RWPE1 (cell line): ENCODE data around the gene LINC01488.

Experiments
- CTCF ChIA-PET: fragments of 350-600 bp; sonication (Branson Sonifier 250); formaldehyde crosslinking; extraction: SDS; loops from one replicate; lab custom pipeline; 2021; lab: Yijun Ruan, JAX
- POLR2A ChIA-PET: fragments of 400-600 bp; formaldehyde crosslinking; extraction: SDS; loops from one replicate; lab custom pipeline; 2020; ENCODE audit warnings: antibody characterized with exemption; ENCODE audit not compliant: low non-redundant PET; lab: Yijun Ruan, JAX
- DNase-seq: peaks from one replicate; pipeline ENCODE4 v3.0.0; 2012; ENCODE audit warnings: low spot score
- H3K27ac ChIP-seq: fragments of 450-650 bp; 2 replicates; pipeline ENCODE4 v1.5.1; 2017
- CTCF ChIP-seq: fragments of 450-650 bp; conservative IDR thresholded peaks from 2 replicates; pipeline ENCODE4 v1.5.1; 2017; ENCODE audit warnings: low read depth, mild to moderate bottlenecking

The LINC01488 gene

GRCh38 chr11:69436041-69436982 is 45.2 kb upstream of the LINC01488 start:
- TF ChIP-seq CTCF = no peak
- peak overlapping the region; percentile 78 for H3K27ac ChIP-seq
- CTCF ChIA-PET = no interaction called here
- no peak for DNase-seq
- POLR2A ChIA-PET = interaction anchor here (0.5 kb wide), 1 partner anchor 162 kb away, joined by 6 read pairs; no protein-coding TSS in a partner anchor

GRCh38 chr11:69437001-69437875 is 44.2 kb upstream of the LINC01488 start:
- TF ChIP-seq CTCF = no peak; the same call in 1 of the 2 replicates
- H3K27ac ChIP-seq = peak overlapping the region; percentile 78
- DNase-seq = peak; percentile 96
- ChIA-PET CTCF (no interaction called here), POLR2A (interaction anchor here (0.5 kb wide), 1 partner anchor 163 kb away, joined by 6 read pairs; no protein-coding TSS in a partner anchor)

- H3K27ac ChIP-seq = peak overlapping the region; percentile 78
- no peak for TF ChIP-seq CTCF
- ChIA-PET CTCF (no interaction called here), POLR2A (no interaction called here)
- no peak for DNase-seq
Observed at GRCh38 chr11:69437876-69438205, 43.6 kb upstream of the LINC01488 start.

GRCh38 chr11:69438286-69438920 is 43.1 kb upstream of the LINC01488 start:
- no peak for TF ChIP-seq CTCF
- ChIA-PET POLR2A (no interaction called here), CTCF (no interaction called here)
- H3K27ac ChIP-seq = peak overlapping the region; percentile 78
- no peak for DNase-seq

GRCh38 chr11:69439127-69439526 is 42.3 kb upstream of the LINC01488 start:
- POLR2A ChIA-PET = no interaction called here
- no peak for TF ChIP-seq CTCF
- no peak overlapping the region for H3K27ac ChIP-seq
- DNase-seq = no peak
- CTCF ChIA-PET = no interaction called here
